GM21786 (cell line): ENCODE measurements around the gene MAN2A2.

Source experiments
- ATAC-seq: cut with Tn5 transposase; IDR thresholded peaks from one replicate; pipeline ENCODE4 v1.9.1; 2021; ENCODE audit not compliant: unreplicated experiment

MAN2A2 gene

GRCh38 chr15:90959028-90959595 lies 56.0 kb downstream of the MAN2A2 start:
- ATAC-seq, result no peak

DNA sequence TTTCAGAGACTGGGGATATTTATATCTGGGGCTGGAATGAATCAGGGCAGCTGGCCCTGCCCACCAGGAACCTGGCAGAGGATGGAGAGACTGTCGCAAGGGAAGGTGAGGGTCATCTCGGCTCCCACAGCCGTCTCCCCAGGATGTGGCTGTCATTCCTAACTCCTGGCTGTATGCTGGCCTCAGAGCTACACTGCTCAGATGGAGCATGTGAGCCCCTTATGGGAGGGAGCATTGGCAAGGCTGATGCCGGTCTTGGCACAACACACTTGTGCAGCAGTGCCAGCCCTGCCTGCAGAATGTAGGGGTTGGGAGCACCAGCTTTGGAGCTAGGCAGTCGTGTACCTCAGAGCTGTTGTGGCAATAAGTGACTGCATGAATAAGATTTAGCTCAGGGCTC lies 56.8 kb downstream of the MAN2A2 start:
- ATAC-seq, result no peak

DNA sequence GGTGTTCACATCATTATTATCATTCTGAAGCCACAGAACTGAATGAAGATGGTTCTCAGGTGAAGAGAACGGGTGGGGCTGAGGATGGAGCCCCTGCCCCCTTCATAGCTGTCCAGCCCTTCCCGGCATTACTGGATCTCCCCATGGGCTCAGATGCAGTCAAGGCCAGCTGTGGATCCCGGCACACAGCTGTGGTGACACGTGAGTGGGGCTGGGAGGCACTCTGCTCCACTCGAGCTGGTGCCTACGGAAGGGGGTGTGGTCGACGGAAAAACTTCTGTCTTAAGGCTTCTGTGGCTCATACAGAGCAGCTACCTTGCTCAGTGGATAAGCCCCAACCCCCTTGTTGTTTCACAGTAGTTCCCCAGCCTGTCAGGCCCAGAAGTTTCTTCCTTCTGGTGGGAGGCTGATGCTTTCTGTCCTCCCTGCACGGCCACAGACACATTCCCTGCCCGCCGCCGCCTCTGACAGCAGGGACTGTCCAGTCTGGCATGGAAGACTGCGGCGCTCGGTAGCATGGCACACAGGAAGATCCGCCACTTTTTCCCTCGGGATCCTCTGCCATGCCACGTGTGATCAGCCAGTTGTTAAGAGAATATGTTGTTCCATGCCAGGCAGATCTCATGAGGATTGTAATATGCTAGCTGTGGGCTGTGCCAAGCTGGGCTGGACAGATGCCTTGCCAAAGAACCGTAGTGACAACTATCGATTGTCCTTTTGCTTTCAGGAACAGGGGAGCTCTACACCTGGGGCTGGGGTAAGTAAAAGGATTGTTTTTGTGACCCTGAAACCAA lies 57.4 kb downstream of the MAN2A2 start:
- ATAC-seq, result no peak

- no peak for ATAC-seq
Measured at GRCh38 chr15:90962021-90962420, 58.9 kb downstream of the MAN2A2 start.

DNA sequence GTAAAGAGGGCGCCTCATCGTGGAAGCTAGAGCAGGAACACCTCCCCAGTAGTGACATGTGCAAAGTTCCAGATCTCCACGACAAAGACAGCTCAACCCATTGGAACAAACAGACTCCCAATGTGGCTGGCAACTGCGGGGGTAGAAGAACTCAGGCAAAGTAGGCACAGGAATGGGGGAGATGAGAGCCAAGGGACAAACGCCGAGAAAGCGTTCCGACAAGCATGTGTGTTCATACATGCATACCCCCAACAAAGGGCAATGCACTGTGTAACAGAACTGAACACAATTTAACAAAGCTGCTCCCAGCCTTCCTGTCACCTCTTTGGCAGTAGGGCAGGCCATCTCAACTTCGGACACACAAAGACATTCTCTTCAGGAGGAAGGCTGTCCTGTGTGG lies 63.2 kb downstream of the MAN2A2 start:
- no peak for ATAC-seq

DNA sequence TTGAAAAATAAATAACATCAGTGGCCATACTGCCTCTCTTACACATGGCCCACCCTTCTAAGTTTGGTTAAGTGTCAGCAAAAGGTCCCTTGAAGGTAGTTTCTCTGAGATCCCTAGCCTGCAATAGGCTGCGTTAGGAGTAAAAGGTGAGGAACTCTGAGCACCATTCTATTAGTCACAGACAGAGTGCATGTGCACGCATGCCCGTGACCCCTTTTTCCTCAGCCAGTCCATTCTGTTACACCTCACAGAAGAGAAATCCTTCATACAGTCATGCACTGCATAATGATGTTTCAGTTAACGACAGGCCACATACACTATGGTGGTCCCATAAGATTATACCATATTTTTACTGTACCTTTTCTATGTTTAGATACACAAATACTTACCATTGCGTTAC lies 64.1 kb downstream of the MAN2A2 start:
- no peak for ATAC-seq

DNA sequence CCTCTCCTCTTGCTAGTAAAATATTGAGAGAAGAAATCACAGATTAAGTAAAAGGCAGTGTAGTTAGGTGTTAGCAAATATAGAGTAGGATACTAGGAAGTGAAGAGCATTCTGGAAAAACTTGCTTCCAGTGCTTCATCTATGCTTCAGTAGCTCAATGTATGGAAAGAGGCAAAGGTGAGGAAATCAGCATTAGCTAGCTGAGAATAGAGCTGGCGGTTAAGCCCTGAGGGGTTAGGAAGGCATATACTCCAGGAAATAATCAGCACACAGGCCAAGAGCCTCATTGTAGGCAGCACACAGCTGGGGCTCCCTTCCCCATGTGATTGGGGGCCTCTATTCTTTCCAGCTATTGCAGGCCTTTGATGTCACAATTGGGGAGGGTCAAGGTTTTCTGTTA lies 65.3 kb downstream of the MAN2A2 start:
- no peak for ATAC-seq

- ATAC-seq, result no peak
Measured at GRCh38 chr15:90970274-90970673, 67.2 kb downstream of the MAN2A2 start.

DNA sequence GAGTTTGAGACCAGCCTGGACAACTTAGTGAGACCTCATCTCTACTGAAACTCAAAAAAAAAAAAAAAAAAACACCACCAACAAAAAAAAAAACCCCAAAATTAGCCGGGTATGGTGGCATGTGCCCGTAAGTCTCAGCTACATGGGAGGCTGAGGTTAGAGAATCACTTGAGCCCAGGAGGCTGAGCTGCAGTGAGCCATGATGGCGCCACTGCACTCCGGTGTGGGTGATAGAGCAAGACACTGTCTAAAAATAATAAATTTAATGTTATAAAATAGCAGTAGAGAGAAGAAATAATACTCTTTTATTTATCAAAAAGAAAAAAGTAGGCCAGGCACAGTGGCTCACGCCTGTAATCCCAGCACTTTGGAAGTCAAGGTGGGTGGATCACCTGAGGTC lies 69.0 kb downstream of the MAN2A2 start:
- no peak for ATAC-seq
